SK-N-SH treated with all-trans-retinoic acid at 6 μM for 48 hours (cell line): ENCODE results near the gene CCDC187.

ENCODE experiments used
- ATAC-seq: fragments of 200-7000 bp; cut with Tn5 transposase; 3 replicates; pipeline ENCODE4 v1.9.1; 2020; ENCODE audit warnings: mild to moderate bottlenecking, moderate library complexity
- ARNTL ChIP-seq: fragments of 450-650 bp; formaldehyde crosslinking; IDR thresholded peaks from 2 replicates; pipeline ENCODE4 v1.5.0; 2020; ENCODE audit warnings: low read depth, mild to moderate bottlenecking, moderate library complexity, borderline replicate concordance
- CREB5 ChIP-seq: fragments of 250-450 bp; sonication (Bioruptor Pico); IDR thresholded peaks from 2 replicates; pipeline ENCODE4 v1.5.1; 2020; ENCODE audit warnings: low read depth, mild to moderate bottlenecking, moderate library complexity
- CSDC2 ChIP-seq: fragments of 250-450 bp; sonication (Bioruptor Pico); IDR thresholded peaks from 2 replicates; pipeline ENCODE4 v1.5.0; 2020; ENCODE audit warnings: mild to moderate bottlenecking, moderate library complexity
- CSRNP3 ChIP-seq: fragments of 250-450 bp; sonication (Bioruptor Pico); IDR thresholded peaks from 2 replicates; pipeline ENCODE4 v1.5.1; 2021; ENCODE audit warnings: mild to moderate bottlenecking, moderate library complexity
- ESRRG ChIP-seq: fragments of 250-450 bp; sonication (Bioruptor Pico); IDR thresholded peaks from 2 replicates; pipeline ENCODE4 v1.6.1; 2021; ENCODE audit warnings: mild to moderate bottlenecking
- GLIS3 ChIP-seq: fragments of 250-450 bp; sonication (Bioruptor Pico); IDR thresholded peaks from 2 replicates; pipeline ENCODE4 v1.5.0; 2020; ENCODE audit warnings: mild to moderate bottlenecking, moderate library complexity
- ISL1 ChIP-seq: fragments of 250-450 bp; sonication (Bioruptor Pico); IDR thresholded peaks from 2 replicates; pipeline ENCODE4 v2.1.2; 2022; ENCODE audit warnings: mild to moderate bottlenecking, moderate library complexity
- OSR1 ChIP-seq: fragments of 250-450 bp; sonication (Bioruptor Pico); IDR thresholded peaks from 2 replicates; pipeline ENCODE4 v1.8.0; 2022; ENCODE audit warnings: moderate library complexity, mild to moderate bottlenecking, inconsistent platforms
- POU6F1 ChIP-seq: fragments of 250-450 bp; sonication (Bioruptor Pico); IDR thresholded peaks from 2 replicates; pipeline ENCODE4 v1.8.0; 2021; ENCODE audit warnings: low read depth, mild to moderate bottlenecking, moderate library complexity, borderline replicate concordance
- PPARA ChIP-seq: fragments of 250-450 bp; sonication (Bioruptor Pico); IDR thresholded peaks from 2 replicates; pipeline ENCODE4 v1.5.0; 2020; ENCODE audit warnings: mild to moderate bottlenecking, borderline replicate concordance
- RARB ChIP-seq: fragments of 250-450 bp; sonication (Bioruptor Pico); IDR thresholded peaks from 2 replicates; pipeline ENCODE4 v1.8.0; 2021; ENCODE audit warnings: mild to moderate bottlenecking, moderate library complexity
- SNAI2 ChIP-seq: fragments of 250-450 bp; sonication (Bioruptor Pico); IDR thresholded peaks from 2 replicates; pipeline ENCODE4 v1.5.0; 2020; ENCODE audit warnings: mild to moderate bottlenecking, moderate library complexity
- TOX ChIP-seq: fragments of 250-450 bp; sonication (Bioruptor Pico); IDR thresholded peaks from 2 replicates; pipeline ENCODE4 v1.8.0; 2021; ENCODE audit warnings: mild to moderate bottlenecking, moderate library complexity, borderline replicate concordance
- ZNF565 ChIP-seq: fragments of 450-650 bp; formaldehyde crosslinking; conservative IDR thresholded peaks from 2 replicates; pipeline ENCODE4 v1.5.0; 2020; ENCODE audit warnings: low read depth, mild to moderate bottlenecking, moderate library complexity
- ZNF70 ChIP-seq: fragments of 450-650 bp; formaldehyde crosslinking; IDR thresholded peaks from 2 replicates; pipeline ENCODE4 v1.5.0; 2020; ENCODE audit warnings: mild to moderate bottlenecking, moderate library complexity
- ZNF8 ChIP-seq: fragments of 450-650 bp; formaldehyde crosslinking; IDR thresholded peaks from 2 replicates; pipeline ENCODE4 v1.5.0; 2020; ENCODE audit warnings: mild to moderate bottlenecking, moderate library complexity
- TF ChIP-seq, protein P1 (sequence below): fragments of 250-450 bp; sonication (Bioruptor Pico); IDR thresholded peaks from 2 replicates; pipeline ENCODE4 v1.5.0; 2020; ENCODE audit warnings: mild to moderate bottlenecking, moderate library complexity

Gene CCDC187

DNA sequence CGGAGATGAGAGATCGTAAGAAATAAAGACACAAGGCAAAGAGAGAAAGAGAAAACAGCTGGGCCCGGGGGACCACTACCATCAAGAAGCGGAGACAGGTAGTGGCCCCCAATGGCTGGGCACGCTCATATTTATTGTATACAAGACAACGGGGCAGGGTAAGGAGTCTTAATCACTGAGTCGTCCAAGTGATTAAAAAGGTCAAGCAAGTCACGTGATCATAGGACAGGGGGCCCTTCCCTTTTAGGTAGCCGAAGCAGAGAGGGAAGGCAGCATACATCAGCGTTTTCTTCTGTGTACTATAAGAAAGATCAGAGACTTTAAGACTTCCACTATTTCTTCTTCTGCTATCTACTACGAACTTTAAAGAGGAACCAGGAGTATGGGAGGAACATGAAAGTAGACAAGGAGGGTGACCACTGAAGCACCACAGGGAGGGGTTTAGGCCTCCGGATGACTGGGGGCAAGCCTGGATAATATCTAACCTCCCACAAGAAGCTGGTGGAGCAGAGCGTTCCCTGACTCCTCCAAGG lies 33.7 kb downstream of the CCDC187 start:
- TF ChIP-seq SNAI2 (CRISPR knock-in tag) (no peak), GLIS3 (CRISPR knock-in tag) (no peak), CSDC2 (CRISPR knock-in tag) (no peak), ZNF8 (CRISPR knock-in tag) (no peak), ZNF565 (CRISPR knock-in tag) (no peak), ZNF70 (no peak), POU6F1 (CRISPR knock-in tag) (no peak), CREB5 (CRISPR knock-in tag) (no peak), ESRRG (no peak), ISL1 (no peak), TOX (no peak), PPARA (CRISPR knock-in tag) (no peak), OSR1 (CRISPR knock-in tag) (no peak), ARNTL (CRISPR knock-in tag) (no peak), CSRNP3 (CRISPR knock-in tag) (no peak)
- TF ChIP-seq, protein P1, sequence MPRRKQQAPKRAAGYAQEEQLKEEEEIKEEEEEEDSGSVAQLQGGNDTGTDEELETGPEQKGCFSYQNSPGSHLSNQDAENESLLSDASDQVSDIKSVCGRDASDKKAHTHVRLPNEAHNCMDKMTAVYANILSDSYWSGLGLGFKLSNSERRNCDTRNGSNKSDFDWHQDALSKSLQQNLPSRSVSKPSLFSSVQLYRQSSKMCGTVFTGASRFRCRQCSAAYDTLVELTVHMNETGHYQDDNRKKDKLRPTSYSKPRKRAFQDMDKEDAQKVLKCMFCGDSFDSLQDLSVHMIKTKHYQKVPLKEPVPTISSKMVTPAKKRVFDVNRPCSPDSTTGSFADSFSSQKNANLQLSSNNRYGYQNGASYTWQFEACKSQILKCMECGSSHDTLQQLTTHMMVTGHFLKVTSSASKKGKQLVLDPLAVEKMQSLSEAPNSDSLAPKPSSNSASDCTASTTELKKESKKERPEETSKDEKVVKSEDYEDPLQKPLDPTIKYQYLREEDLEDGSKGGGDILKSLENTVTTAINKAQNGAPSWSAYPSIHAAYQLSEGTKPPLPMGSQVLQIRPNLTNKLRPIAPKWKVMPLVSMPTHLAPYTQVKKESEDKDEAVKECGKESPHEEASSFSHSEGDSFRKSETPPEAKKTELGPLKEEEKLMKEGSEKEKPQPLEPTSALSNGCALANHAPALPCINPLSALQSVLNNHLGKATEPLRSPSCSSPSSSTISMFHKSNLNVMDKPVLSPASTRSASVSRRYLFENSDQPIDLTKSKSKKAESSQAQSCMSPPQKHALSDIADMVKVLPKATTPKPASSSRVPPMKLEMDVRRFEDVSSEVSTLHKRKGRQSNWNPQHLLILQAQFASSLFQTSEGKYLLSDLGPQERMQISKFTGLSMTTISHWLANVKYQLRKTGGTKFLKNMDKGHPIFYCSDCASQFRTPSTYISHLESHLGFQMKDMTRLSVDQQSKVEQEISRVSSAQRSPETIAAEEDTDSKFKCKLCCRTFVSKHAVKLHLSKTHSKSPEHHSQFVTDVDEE (CRISPR knock-in tag), result no peak
- ATAC-seq, result no peak

DNA sequence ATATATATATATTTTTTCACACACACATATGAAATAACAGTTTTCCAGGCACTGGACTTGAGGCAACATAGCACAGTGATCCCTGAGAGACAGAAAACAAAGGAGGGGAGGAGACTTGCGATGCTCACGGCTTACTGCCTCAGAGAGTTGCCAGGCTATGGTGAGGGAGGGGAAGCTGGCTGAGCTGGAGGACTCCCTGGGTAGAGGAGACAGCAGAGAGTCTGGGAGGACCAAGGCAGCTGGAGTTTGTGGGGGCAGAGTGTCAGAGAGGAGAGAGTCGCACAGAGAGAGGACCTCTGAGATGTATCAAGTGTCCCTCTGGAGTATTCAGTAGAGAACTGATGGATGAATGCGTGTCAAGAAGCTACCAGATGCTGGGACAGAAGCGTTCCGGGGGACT lies 35.2 kb downstream of the CCDC187 start:
- no peak for ATAC-seq
- TF ChIP-seq CSDC2 (CRISPR knock-in tag) (no peak), CSRNP3 (CRISPR knock-in tag) (no peak), RARB (CRISPR knock-in tag) (no peak), ISL1 (no peak), POU6F1 (CRISPR knock-in tag) (no peak), CREB5 (CRISPR knock-in tag) (no peak), PPARA (CRISPR knock-in tag) (no peak)
- TF ChIP-seq, all 23 proteins: peak for 0

- TF ChIP-seq CSRNP3 (CRISPR knock-in tag), result no peak
- ATAC-seq, result peak; percentile 16; the same call in 1 of the 3 replicates
Measured at GRCh38 chr9:136268318-136268717, 35.6 kb downstream of the CCDC187 start.
